Heart left ventricle (tissue), 13 donors: Measurements from ENCODE around the gene HIVEP2.
A peak's percentile ranks its signal among the peaks of the same experiment; 100 is the strongest.

Source experiments
- CTCF ChIP-seq, 12 donors: fragments of 200-600 bp; sonication (generic) in 4 of 12; IDR thresholded peaks; one replicate each; pipeline versions ENCODE4 v1.5.0 to v1.8.0; 2018 to 2022; ENCODE audit warnings: antibody characterized with exemption in 12 of 12, mild to moderate bottlenecking in 5 of 12
- POLR2A ChIP-seq, 2 donors: fragments of 450-650 bp; IDR thresholded peaks; one replicate each; pipeline ENCODE4 v1.6.1; 2017; ENCODE audit warnings: antibody characterized with exemption in 2 of 2, mild to moderate bottlenecking in 2 of 2, moderate library complexity in 2 of 2
- donor health status: ischemic (EF 13 %, LVEDD 7.1; RV severe dilation, severe dysfunction).
- donor health status: DM: no; HTN: yes; CAD: no.
- donor health status: DM: no; HTN: no; CAD: no.
- donor health status: ischemic (EF 25% LVEDD 6.9; RV normal size, moderate dysfunction).
- donor health status: ischemic (EF 25% LVEDD 5.7; RV mildly dilated, moderate dysfunction).
- donor health status: ischemic (EF 35%, LVEDD 5.7; RV mildly dilated, moderate dysfunction).
- donor health status: nonischemic (EF 11% LVEDD 7.7; RV severe dilation, severe dysfunction).
- donor health status: DM: yes; HTN: yes; CAD: no.
- donor health status: PGD.
- donor health status: ischemic (EF 29% LVEDD 5.4; RV normal size, mild dysfunction).
- donor health status: nonischemic (EF 23%, LVEDD 6.1; RV moderate dilation, normal function).

GRCh38 chr6:142746524-142746923 lies 198.5 kb downstream of the HIVEP2 start:
- TF ChIP-seq CTCF (IDR thresholded peaks at IDR 0.05) (peak; percentile 23 to 59 (median 45)), POLR2A (IDR thresholded peaks at IDR 0.05) (no peak)
